GM21576 (cell line): ENCODE data around the gene SENP1.

ENCODE experiments used
- ATAC-seq: cut with Tn5 transposase; IDR thresholded peaks from one replicate; pipeline ENCODE4 v1.9.1; 2021; ENCODE audit warnings: mild to moderate bottlenecking, moderate library complexity; ENCODE audit not compliant: unreplicated experiment

The SENP1 gene

DNA sequence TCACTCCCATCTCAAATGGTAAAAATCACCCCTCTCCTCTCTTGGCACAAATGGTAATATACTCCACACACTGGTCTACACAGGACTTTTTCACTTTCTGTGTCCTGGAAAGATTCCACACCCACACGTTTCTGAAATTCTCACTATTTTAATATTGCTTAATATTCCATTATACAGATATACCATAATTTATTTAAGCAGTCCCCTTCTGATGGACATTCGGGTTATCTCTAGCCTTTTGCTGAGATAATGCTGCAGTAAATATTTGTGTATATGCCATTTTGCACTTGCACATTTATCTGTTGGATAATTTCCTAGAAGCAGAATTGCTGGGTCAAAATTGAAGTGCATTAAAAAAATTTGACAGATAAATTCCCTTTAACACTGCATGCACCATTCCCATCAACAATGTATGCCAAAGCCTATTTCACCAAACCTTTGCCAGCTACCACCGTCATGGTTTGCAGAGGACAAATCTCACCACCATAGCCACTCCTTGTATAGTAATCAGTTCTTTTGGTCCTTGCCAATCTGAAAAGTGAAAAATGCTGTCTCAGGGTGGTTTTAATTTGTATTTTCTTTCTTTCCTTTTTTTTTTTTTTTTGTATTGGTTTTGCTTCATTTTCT lies 86.1 kb downstream of the SENP1 start:
- ATAC-seq: no peak

DNA sequence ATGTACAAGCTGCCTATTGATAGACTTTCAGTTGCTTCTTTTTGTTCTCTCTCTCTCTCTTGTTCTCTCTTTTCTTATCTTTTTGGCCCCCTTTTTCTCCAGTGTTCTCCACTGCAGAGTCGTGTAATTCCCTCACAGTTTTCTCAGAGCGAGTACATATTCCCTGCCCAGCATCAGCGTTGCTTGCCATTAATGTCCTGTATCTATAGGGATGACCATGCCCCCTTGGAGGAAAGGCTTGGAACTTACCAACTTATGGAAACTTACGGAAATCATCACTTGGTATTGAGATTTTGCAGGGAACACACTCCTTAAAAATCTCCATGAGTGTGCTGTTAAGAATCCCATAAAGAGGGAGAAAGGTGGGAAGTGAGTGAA lies 87.3 kb downstream of the SENP1 start:
- no peak for ATAC-seq

DNA sequence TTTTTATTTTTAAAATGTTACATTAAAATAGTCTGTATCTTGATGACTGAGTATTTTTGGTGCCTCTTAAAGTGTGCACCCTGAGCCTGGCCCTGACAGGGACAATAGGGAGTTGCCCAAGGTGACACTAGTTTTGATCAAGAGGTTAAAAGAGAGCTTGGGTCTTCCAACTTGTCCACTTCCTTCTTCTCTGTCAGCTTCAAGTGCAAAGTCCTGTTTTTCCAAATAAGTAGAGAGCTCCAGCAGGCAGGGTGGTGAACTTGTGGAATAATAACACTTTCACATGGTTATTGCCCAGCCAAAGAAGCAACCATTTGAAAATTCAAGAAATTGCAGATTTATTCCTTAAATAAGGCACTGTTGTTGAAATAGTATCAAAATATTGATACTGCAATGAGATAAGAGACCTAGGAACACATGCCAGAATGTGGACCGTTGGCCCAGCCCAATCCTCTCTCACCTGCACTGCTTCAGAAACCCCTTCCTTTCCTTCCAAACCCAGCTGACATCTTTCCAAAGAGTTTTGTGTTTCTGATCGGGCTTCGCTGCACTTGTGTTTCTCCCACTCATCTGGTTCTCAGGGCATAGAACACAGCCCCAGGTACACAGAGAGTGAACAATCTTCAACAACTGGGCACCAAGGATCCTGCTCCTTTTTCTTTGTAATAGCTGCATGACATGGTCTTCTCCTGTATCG lies 87.8 kb downstream of the SENP1 start:
- no peak for ATAC-seq

DNA sequence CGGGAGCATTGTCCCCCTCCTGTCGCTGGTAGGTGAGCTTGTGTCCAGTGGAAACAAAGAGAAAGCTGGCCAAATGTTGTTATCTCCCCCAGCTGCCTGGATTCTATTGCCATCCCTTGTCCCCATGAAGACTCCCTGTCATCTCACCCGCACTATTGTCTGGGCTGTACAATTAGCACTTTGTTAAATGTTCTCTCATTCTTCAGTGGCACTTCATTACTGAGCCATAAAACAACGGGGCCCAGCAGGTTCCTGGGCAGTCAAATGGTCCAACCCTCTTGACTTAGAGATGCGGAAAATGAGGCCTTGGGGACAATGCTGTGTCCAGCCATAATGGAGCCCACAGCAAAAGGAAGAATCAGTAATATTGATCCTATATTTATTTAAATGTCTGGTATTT lies 88.4 kb downstream of the SENP1 start:
- no peak for ATAC-seq

DNA sequence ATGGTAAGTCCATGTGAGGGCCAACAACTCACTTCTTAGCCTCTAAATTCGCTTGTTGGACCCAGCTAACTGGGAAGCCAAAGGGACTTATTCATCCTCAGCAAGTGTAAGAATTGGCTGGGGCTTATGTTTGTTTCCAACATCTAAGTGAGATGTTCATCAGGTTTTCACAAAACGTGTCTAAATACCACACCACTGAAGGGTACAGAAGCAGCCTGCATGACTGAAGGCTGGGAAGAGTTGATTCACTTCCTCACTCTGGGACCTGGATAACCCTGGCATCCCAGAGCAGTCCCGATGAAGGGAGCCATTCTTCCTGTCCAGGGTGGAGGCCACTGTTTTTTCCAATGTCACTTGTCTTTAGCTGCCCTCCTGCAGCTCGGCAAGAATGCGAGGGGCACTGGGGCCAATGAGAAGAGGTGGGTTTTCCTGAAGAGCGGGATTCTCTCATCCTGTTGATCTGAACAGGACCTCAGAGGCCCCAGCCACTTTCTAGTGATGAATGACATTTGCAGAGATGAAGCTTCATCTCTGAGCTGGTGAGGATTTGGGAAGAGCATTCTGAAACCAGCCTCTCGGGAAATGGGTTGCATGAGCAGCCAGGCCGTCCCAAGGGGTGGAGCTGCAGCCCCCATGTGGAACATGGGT lies 89.4 kb downstream of the SENP1 start:
- no peak for ATAC-seq

DNA sequence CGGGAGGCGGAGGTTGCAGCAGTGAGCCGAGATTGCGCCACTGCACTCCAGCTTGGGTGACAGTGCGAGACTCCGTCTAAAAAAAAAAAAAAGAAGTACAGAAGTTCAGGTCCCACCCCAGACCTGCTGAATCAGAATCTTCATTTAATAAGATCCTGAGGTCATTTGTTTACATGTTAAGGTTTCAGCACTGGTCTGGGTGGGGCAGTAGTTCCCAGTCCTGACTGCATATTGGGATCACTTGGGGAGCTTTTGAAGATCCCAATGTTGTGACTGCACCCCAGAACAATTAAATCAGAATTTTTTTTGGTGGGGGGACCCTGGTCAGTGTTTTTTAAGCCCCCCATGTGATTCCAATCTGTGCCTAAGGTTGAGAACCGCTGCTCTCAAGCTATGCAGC lies 89.9 kb downstream of the SENP1 start:
- ATAC-seq: no peak

DNA sequence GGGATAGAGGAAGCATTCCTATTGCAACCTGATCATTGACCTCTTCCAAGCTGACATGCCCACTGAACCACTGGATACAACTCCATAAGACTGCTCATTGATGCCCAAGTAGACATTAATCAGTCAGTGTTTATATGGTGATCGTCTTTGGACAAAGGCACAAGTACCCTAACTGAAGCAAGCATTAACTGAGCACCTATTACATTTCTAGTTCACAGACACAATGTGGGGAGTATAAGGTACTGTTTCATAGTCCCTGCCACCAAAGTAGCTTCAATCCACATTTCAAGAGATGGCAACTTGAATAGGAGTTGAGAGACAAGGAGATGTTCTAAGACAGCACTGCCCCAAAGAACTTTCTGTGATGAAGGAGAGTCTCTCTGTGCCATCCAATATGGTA lies 90.8 kb downstream of the SENP1 start:
- no peak for ATAC-seq

DNA sequence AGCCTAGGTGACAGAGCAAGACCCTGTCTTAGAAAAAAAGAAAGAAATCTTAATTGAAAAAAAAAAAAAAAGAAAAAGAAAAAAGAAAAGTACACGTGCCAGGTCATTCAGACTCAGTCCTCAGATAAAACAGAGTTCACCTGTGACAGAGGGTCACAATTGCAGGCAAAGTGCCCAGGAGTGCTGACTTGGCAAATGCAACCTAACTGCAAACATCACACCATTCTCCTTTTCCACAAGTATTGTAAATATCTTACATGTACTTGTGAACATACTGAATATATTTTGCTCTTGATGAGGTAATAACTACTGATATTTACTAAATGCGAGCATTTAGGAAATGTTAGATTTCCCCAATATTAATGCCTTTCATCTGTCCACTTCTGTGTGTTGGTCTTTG lies 92.6 kb downstream of the SENP1 start:
- no peak for ATAC-seq

DNA sequence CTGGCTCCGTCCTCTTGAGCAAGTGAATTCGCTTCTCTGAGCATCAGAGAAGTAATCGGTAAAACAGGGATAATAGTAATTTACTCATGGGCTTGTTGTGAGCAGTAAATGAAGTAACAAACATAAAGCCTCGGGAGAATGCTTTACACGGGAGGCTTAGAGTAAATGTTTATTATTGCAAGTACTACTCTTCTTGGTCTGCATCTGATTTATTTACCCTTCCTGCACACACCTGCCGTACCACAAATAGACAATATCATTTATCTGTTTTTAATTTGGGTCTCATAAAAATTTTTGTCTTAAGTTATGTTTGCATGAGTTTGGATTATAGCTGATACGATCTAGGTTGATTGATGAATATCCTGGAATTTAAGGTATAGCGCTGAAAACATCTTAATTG lies 93.8 kb downstream of the SENP1 start:
- no peak for ATAC-seq

DNA sequence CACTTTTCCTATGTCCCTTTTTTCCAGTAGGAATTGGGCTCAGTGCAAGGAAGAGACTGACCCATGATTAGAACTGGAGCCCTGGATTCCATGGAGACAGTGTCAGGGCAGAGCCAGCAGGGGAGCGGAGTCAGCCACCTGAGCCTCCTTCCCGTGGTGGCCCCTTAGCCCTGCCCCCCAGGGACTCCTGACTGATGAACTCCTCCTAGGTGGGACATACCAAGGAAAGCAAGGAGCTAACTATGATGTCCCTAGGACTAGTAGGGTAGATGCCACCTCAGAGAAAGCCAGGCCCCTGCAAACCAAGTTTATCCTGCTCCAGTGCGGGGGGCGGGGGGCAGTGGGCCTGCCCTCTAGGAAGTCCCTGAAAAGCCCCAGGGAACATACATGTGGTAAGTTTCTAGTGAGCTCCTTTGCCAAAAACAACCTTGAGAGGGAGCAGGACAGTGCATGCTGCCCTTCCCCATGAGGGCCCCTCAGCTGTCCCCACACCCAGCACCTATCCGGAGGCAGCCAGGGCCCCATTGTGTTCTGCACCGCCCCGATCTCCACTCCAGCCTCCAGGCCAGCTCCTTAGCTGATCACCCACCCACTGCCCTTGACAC lies 95.4 kb downstream of the SENP1 start:
- no peak for ATAC-seq

DNA sequence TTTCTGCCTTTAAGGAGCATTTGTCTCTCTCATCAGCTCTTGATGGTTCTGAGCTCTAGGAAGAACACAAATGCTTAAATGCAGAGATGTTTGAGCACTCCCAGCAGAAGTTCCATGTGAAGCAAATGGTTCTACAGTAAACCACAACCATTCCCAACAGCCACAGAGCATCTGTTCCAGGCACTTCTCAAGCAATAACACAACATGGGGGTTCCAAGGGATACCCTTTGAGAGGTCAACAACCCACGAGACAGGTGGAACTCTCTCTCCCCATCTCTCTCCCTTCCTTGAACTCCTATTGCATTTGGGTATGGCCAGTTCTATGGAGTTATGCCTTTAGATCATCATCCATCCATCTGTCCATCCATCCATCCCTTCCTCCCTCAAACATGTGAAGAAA lies 96.4 kb downstream of the SENP1 start:
- ATAC-seq: no peak

DNA sequence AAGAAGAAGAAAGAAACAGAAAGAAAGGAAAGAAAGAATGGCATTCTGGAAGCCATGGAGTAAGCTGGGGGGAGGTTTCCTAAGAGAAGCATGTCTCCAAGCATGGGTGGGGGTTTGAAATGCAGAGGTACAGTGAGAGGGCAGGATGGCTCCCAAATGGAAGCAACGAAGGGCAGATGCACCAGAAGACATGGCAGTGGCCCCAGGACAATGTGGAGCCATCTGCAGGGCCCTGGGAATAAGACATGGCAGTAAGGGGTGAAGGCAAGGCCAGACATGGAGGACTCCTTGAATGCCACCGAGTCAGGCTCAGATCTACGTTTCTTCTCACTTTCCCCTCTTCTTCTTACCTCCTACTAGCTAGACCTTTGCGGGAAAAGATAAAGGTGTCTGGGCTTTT lies 96.9 kb downstream of the SENP1 start:
- no peak for ATAC-seq

DNA sequence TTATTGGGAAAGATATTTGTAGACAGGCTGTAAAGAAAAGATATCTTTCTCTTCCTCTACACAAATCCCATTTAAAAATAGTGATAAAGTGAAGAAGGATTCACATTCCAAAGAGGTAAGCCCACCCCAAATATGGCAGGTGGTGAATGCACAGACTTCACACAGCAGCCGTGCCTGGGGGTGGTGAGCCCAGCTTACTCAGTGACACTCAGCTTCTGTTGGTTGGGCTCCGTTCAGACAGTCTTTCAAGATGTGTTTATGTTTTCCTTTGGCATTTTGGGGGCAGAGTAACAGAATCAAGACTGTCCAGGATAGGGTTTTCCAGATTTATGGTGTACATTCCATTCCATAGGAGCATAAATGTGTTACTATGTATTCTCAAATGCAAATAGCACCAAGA lies 97.5 kb downstream of the SENP1 start:
- ATAC-seq: no peak

DNA sequence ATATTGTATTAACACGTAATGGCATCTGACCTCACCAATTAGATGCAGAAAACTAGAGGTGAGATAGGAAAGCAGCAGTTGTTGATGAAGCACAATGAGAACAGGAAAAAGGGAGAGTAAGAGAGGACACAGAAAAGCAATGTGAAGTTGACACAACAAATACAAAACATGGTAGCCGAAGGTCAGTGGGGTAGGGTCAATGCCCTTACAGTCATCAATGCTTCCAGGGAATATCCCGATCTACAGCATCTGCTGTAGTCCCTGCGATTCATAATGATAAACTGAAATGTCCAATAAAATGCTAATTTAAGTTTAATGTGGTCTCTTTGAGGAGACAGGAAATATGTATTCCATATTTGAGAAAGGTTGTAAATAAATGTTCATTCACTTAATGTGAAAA lies 98.7 kb downstream of the SENP1 start:
- ATAC-seq: no peak

DNA sequence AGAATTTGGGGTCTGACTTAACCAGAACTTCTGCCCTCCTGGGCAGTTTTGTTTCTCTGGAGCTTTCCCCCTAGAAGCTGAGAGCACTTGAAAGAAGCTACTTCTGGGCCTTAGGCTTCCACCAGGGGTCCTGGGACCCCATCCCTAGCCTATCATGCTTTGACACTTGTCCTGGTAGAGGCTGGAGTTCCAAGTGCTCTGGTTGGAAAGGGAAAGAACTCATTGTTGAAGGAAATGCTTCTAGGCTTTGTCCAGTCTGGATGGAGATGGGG lies 100.2 kb downstream of the SENP1 start:
- no peak for ATAC-seq

DNA sequence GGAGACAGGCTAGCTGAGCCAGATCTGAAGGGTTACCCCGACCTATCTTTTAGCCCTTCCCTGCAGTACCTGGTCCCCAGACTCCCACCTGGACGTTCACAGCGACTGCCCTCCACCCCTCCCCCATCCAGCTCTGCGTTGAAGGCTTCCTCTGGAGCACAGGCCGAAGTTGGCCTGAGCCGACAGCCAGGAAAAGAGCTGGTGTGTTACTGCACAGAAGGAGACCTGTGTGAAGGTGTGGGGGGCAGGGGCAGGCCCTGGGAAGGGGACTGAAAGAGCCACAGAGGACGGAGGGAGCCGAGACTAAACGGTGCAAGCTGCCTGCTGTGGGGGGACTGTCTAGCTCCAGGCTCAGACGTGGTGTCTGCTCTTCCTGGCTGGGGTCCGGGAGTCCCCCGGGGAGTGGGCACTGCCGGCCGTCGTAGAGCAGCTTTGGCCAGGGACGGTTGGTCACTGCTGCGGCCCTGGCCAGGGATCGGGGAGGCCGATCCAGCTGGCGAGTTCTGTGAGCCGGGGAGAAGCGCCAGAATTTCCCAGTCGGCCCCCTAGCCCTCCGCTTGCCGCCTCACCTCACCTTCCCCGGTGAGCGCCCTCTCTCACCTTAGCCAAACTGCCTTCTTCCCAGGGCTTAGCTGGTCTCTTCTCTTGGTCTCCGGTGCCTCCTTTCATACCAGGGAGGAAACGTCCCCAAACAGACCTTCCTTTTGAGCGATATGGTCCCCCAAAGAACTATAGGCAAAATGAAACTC lies 100.7 kb downstream of the SENP1 start:
- ATAC-seq: no peak

DNA sequence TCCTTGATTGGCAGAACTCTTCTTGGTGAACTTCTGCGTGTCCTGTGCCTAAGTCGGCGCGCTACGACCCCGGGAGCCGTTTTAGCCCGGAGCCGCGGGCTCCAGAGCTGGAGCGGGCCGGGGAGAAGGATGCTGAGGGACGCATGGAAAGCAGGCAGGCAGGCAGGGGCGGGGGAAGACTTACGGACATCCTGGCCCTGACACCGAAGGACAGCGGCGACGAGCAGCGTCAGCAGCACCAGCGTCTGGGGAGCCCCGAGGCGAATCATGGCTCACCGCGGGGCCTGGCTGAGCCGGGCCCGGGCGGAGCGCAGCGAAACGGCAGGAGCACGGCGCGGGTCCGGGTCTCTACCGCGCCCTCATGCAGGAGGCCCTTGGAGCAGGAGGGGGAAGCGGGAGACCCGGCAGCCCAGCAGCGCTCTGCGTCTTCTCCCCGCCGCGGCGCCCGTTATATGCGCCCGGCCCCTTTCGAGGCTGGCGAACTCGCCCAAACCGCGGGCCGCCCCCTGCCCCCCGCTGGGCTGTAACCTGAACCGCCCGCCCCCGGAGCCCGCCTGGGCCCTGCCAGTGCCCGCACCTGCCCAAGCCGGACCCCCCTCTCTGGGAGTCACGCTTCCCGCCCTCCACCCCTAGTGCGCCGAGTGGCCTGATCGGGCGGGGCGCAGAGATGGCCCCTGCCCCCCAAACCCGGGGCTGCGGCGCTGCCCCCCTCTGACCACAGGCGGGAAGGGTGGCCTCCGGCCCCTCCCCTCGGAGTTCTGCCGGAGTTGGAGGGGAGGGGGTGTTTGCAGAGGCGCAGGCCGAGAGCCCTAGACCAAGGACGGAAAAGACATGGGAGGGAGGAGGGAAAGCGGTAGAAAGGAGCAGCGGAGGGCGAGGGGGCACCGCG lies 101.6 kb downstream of the SENP1 start, which contains the start of gene COL2A1:
COL2A1 (minus strand) TSS at position 424 of the 889 bp plus-strand sequence; CDS start at position 269, 155 bp downstream.
- ATAC-seq: no peak

DNA sequence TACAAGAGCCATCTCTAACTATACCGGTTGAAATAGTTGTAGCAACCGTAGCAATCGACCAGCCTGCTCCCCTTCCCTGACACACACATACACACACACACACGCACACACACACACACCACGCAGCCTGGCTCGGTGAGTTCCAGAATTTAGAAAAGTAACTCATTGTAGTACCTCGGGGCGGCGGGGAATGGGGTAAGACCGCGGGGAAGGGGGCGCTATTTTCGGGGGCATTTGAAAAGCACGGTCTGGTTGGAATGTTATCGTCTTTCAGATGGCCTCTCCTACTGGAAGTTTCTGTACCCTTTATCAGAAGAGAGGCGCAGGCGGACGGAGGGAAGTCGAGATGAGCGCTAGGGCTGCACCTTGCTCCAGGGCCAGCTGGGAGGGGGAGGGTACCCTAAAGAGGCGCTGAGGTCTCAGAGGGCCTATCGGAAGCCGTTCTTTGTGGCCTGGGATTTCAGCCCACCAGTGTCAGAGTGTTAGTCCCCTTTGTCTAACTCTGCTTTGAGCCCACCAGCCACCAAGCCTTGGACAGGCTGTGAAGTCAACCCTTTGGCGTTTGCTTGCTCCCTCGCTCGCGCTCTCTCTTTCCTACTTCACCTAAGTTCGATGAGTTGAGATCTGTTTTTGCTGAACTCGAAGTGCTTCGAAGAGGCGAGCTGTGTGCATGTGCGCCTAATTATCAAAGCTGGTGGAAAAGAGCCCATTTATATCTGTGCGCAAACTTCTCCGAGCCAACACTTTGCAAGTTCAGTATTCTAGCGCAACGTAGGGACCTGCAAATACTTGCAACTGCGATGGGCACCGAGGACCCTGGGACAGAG lies 102.4 kb downstream of the SENP1 start:
- no peak for ATAC-seq

DNA sequence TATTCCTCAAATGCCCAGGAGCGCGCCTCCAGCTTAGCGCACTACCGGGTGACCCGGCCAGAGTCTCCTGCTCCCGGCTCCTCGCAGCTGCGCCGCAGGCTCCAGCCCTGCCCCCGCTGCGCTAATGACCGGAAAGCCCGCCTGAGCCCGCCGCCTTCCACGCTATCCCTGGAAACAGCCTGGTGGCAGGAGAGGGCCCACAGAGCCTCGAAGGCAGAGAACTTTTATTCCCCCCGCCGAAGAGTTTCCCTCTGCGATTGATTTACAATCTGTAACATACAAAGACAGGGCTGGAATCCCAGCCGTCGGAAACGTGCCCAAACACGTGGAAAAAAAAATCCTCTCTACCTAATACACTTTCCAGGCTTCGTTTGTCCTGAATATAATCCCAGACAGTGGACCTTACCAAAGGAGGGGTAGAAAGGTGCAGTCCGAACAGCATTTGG lies 103.1 kb downstream of the SENP1 start:
- ATAC-seq: no peak

DNA sequence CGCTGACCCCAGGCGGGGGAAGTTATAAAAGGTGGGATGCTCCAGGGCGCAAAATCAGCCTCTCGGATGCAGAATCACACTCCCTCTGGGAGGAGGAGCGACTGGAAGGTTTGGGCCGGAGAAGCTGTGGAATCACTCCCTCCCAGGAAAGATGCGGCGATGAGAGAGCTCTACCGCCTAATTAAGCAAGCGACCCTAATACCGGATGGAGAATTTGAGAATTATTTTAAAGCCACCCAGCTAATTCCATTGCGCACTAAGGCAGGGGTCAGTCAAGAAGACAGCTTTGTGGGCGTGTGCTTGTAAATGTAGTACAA lies 103.5 kb downstream of the SENP1 start:
- ATAC-seq: no peak
